K562 (cell line): ENCODE data around the gene WFIKKN1. TPM values are rescaled to one million over a fixed set of nuclear protein-coding genes. Genes with fewer than 3 reads are reported as not detected.

Experiments used
- CTCF ChIP-seq, 3 experiments: IDR thresholded peaks in 2 of 3; conservative IDR thresholded peaks in 1 of 3; 2 replicates each; pipeline ENCODE4 v1.5.1; 2011 to 2012; ENCODE audit warnings: low read length in 3 of 3, mild to moderate bottlenecking in 3 of 3, control low read depth in 2 of 3, improper control_type of control experiment in 1 of 3, inconsistent platforms in 1 of 3, low read depth in 1 of 3, mixed read lengths in 1 of 3, moderate library complexity in 1 of 3; ENCODE audit not compliant: insufficient read depth in 2 of 3
- E2F3 ChIP-seq: fragments of 250-450 bp; sonication (Bioruptor Pico); IDR thresholded peaks from 2 replicates; pipeline ENCODE4 v1.4.0; 2020; ENCODE audit warnings: mild to moderate bottlenecking
- ESRRA ChIP-seq: fragments of 450-650 bp; IDR thresholded peaks from 2 replicates; pipeline ENCODE4 v1.6.1; 2014; ENCODE audit warnings: low read depth, mild to moderate bottlenecking, moderate library complexity, borderline replicate concordance
- FIP1L1 ChIP-seq: fragments of 200-400 bp; formaldehyde crosslinking; IDR thresholded peaks from 2 replicates; pipeline ENCODE4 v1.6.1; 2018; ENCODE audit warnings: mild to moderate bottlenecking, low read depth, low read length; ENCODE audit not compliant: poor library complexity, severe bottlenecking
- GABPB1 ChIP-seq: sonication (generic); formaldehyde crosslinking; IDR thresholded peaks from 2 replicates; pipeline ENCODE4 v1.8.0; 2022; ENCODE audit warnings: mild to moderate bottlenecking, missing genetic modification reagents
- GATA2 ChIP-seq: sonication (generic); formaldehyde crosslinking; IDR thresholded peaks from 2 replicates; pipeline ENCODE4 v1.4.0; 2020; ENCODE audit warnings: mild to moderate bottlenecking, missing genetic modification reagents
- GTF2B ChIP-seq: IDR thresholded peaks from 2 replicates; pipeline ENCODE4 v1.6.1; 2011; ENCODE audit not compliant: insufficient read length; ENCODE audit errors: extremely low read depth
- KAT2B ChIP-seq: IDR thresholded peaks from one replicate; pipeline ENCODE4 v1.6.1; 2012; ENCODE audit warnings: low read depth, mild to moderate bottlenecking, control low read depth, inconsistent platforms, low read length, moderate library complexity
- MEF2A ChIP-seq: IDR thresholded peaks from 2 replicates; pipeline ENCODE4 v1.6.1; 2011; ENCODE audit warnings: low read depth, mild to moderate bottlenecking, low read length, moderate library complexity; ENCODE audit not compliant: control insufficient read depth
- MLX ChIP-seq, 2 experiments: fragments of 450-650 bp in 1 of 2; sonication (generic) in 1 of 2; formaldehyde crosslinking; conservative IDR thresholded peaks; 2 replicates each; pipeline versions ENCODE4 v1.4.0 to v1.8.1; 2020 to 2022; ENCODE audit warnings: mild to moderate bottlenecking in 1 of 2, missing genetic modification reagents in 1 of 2
- NR1H2 ChIP-seq: sonication (generic); formaldehyde crosslinking; IDR thresholded peaks from 2 replicates; pipeline ENCODE4 v1.4.0; 2020; ENCODE audit warnings: mild to moderate bottlenecking, missing genetic modification reagents
- SAFB2 ChIP-seq: fragments of 200-400 bp; formaldehyde crosslinking; IDR thresholded peaks from 2 replicates; pipeline ENCODE4 v1.6.1; 2018; ENCODE audit warnings: borderline replicate concordance, low read length, low read depth, moderate library complexity; ENCODE audit not compliant: severe bottlenecking
- SLC30A9 ChIP-seq: fragments of 250-450 bp; sonication (Bioruptor Pico); IDR thresholded peaks from 2 replicates; pipeline ENCODE4 v1.8.0; 2022; ENCODE audit warnings: mild to moderate bottlenecking, moderate library complexity
- ZBTB17 ChIP-seq: fragments of 450-650 bp; formaldehyde crosslinking; IDR thresholded peaks from 2 replicates; pipeline ENCODE4 v1.4.0; 2020; ENCODE audit warnings: mild to moderate bottlenecking
- ZFX ChIP-seq: sonication (generic); formaldehyde crosslinking; IDR thresholded peaks from 2 replicates; pipeline ENCODE4 v1.8.0; 2022; ENCODE audit warnings: mild to moderate bottlenecking, missing genetic modification reagents, moderate library complexity
- ZKSCAN3 ChIP-seq: fragments of 250-450 bp; sonication (Bioruptor Pico); IDR thresholded peaks from 2 replicates; pipeline ENCODE4 v1.4.0; 2020
- ZNF280A ChIP-seq: fragments of 450-650 bp; IDR thresholded peaks from 2 replicates; pipeline ENCODE4 v1.6.1; 2018; ENCODE audit warnings: mild to moderate bottlenecking, low read depth; ENCODE audit not compliant: partially characterized antibody
- ZNF586 ChIP-seq: fragments of 450-650 bp; formaldehyde crosslinking; conservative IDR thresholded peaks from 2 replicates; pipeline ENCODE4 v1.4.0; 2020; ENCODE audit warnings: mild to moderate bottlenecking, moderate library complexity
- polyA plus RNA-seq, 8 experiments: library from polyadenylated mRNA; depleted of rRNA in 4 of 8; stranded (reverse) in 5 of 8; unstranded in 3 of 8; fragments of >200 nt; fragmentation: Nextera tagmentation in 2 of 8; fragmentation: Illumina TruSeq in 1 of 8; extraction: Ambion mirVana in 2 of 8; extraction: Trizol in 1 of 8; gene quantifications; 2 replicates each; pipeline versions ENCODE4 v1.2.1 to v1.2.3, GENCODE V29; 2011 to 2014; ENCODE audit warnings: inconsistent platforms in 1 of 8, missing spikeins in 1 of 8
- total RNA-seq, 7 experiments: library from RNA; depleted of rRNA in 6 of 7; stranded (reverse); fragments of >200 nt in 6 of 7; fragmentation: Illumina TruSeq in 2 of 7; extraction: Trizol in 2 of 7; gene quantifications; 2 replicates each; pipeline versions ENCODE4 v1.2.1 to v1.2.3, GENCODE V29; 2011 to 2021; ENCODE audit warnings: low replicate concordance in 1 of 7
- TF ChIP-seq, protein P1 (sequence below): fragments of 250-450 bp; sonication (Bioruptor Pico); IDR thresholded peaks from 2 replicates; pipeline ENCODE4 v1.5.0; 2020; ENCODE audit warnings: mild to moderate bottlenecking
- TF ChIP-seq, protein P2 (sequence below): sonication (generic); formaldehyde crosslinking; IDR thresholded peaks from 2 replicates; pipeline ENCODE4 v1.8.0; 2022; ENCODE audit warnings: mild to moderate bottlenecking, low read depth, missing genetic modification reagents

The WFIKKN1 gene
- total and polyA plus RNA-seq, 9 of the 15 experiments (the other 6 are each of a cell fraction or from before 2014, with no cell fraction given): 0.14 to 1.1 (median 0.50) TPM; not detected in 4

DNA sequence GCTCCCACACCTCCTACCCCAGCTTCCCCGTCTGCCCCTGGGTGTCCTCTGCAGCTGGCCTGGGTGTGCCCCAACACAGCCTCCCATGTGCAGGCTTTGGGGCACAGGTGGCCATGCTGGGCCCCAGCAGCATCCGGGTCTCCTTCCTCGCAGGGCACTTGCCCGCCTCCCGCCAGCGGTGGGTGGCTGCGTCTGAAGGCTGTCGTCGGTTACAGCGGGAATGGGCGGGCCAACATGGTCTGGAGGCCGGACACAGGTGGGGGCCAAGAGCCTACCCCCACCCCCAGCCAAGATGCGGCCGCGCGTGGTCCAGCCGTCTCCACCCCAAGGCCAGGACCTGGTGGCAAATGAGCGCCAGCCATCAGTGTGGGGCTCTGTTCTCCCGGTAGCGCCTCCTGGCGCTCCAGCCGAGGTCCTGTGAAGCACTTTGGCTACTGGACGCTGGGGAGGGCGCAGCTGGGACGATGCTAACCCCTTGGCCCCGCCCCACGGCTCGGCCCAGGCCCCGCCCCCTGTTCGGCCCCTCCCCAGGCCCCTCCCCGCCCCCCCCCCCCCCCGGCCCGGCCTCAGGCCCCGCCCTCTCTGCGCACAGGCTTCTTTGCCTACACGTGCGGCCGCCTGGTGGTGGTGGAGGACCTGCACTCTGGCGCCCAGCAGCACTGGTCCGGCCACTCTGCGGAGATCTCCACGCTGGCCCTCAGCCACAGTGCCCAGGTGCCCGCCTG lies 29.8 kb downstream of the WFIKKN1 start (continued):
- TF ChIP-seq MLX (CRISPR knock-in tag; conservative IDR thresholded peaks at IDR 0.05) (no peak), CTCF (IDR thresholded peaks at IDR 0.05 in 2 of 3, conservative IDR thresholded peaks at IDR 0.05 in 1 of 3; ENCODE audit: insufficient read depth in 2 of 3, low read depth in 1 of 3, low read length in 3 of 3) (peak; percentile 55 to 92 (median 80)), E2F3 (CRISPR knock-in tag) (no peak), ZFX (CRISPR knock-in tag) (peak; percentile 48), ZNF280A (no peak), ZBTB17 (no peak), MEF2A (no peak), ESRRA (peak; percentile 12; the same call in 1 of the 2 replicates), ZNF586 (CRISPR knock-in tag) (no peak), SAFB2 (no peak), GATA2 (CRISPR knock-in tag) (no peak), FIP1L1 (peak; percentile 13), NR1H2 (CRISPR knock-in tag) (no peak), GTF2B (no peak), GABPB1 (CRISPR knock-in tag) (peak; percentile 59), SLC30A9 (CRISPR knock-in tag) (no peak), KAT2B (no peak), ZKSCAN3 (CRISPR knock-in tag) (no peak)
- TF ChIP-seq, protein P1, sequence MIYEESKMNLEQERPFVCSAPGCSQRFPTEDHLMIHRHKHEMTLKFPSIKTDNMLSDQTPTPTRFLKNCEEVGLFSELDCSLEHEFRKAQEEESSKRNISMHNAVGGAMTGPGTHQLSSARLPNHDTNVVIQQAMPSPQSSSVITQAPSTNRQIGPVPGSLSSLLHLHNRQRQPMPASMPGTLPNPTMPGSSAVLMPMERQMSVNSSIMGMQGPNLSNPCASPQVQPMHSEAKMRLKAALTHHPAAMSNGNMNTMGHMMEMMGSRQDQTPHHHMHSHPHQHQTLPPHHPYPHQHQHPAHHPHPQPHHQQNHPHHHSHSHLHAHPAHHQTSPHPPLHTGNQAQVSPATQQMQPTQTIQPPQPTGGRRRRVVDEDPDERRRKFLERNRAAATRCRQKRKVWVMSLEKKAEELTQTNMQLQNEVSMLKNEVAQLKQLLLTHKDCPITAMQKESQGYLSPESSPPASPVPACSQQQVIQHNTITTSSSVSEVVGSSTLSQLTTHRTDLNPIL (CRISPR knock-in tag): no peak
- TF ChIP-seq, protein P2, sequence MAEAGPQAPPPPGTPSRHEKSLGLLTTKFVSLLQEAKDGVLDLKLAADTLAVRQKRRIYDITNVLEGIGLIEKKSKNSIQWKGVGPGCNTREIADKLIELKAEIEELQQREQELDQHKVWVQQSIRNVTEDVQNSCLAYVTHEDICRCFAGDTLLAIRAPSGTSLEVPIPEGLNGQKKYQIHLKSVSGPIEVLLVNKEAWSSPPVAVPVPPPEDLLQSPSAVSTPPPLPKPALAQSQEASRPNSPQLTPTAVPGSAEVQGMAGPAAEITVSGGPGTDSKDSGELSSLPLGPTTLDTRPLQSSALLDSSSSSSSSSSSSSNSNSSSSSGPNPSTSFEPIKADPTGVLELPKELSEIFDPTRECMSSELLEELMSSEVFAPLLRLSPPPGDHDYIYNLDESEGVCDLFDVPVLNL (CRISPR knock-in tag): no peak
